OCI-M1 (cell line): ENCODE measurements around the gene GNA12.
A peak's percentile ranks its signal among the peaks of the same experiment; 100 is the strongest.

Source experiments
- DNase-seq: peaks from one replicate; lab custom pipeline; 2025; lab: John Stamatoyannopoulos, UW

Gene GNA12

GRCh38 chr7:2838451-2838850 is 5.7 kb downstream of the GNA12 start:
- DNase-seq, result no peak

- no peak for DNase-seq
Observed at GRCh38 chr7:2837496-2837895, 6.6 kb downstream of the GNA12 start.

DNA sequence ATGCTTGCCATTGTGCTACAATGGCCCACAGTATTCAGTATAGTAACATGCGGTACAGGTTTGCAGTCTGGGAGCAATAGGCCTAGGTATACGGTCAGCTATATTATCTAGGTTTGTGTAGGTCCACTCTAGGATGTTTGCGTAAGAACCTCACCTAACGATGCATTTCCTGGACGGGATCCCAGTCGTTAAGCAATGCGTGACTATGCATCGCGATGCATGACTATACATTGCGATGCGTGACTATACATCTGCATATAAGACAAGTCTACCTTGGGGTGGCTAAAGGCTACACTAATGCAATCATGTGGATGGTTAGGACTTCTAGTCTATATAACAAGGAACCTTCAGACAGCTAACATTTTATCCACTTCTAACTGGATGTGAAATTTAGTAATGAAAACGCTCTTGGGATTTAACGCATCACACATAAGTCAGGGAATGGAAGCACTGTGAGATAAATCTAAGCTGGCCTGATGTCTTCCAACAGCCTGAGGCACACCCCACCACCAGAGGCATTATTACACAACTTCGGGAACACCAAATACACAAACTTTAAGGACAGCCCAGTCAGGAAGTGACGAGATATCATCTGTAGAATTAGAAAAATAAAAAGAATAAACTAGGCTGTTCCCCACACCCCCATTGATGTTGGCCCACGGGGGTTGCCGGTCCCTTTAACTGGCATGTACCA is 9.2 kb downstream of the GNA12 start:
- no peak for DNase-seq

- no peak for DNase-seq
Observed at GRCh38 chr7:2833083-2833910, 10.8 kb downstream of the GNA12 start.

- no peak for DNase-seq
Observed at GRCh38 chr7:2832461-2832860, 11.6 kb downstream of the GNA12 start.

GRCh38 chr7:2830609-2831376 is 13.3 kb downstream of the GNA12 start:
- peak; percentile 2 for DNase-seq

DNA sequence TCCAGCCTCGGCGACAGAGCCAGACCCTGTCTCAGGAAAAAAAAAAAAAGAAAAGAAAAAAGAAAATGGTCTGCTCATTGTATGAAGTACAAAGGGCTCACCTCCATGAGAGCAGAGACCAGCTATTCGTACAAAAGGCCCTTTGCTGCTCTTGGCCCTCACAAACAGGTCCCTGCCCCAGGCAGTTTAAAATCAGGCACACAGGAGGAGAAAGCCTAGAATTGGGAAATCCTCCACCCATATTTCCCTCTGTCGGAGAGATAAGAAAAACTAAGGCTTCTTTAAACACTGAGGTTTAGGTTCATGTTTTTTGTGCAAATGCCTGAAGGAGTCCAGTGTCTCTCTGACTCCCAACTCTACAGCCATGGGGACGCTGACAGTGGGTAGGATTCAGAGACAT is 15.1 kb downstream of the GNA12 start:
- no peak for DNase-seq

DNA sequence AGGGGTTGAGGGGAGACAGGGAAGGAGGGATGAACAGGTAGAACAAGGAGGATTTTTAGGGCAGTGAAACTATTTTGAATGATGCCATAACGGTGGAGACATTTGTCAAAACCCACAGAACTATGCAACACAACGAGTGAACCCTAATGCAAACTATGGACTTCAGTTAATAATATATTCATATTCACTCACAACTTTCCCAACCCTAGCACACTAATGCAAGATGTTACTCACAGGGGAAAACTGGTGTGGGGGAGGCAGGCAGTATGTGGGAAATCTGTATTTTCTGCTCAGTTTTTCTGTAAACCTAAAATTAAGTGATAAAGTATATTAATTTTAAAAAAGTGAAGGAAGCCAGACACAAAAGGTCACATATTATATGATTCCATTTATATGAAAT is 17.3 kb downstream of the GNA12 start:
- no peak for DNase-seq

DNA sequence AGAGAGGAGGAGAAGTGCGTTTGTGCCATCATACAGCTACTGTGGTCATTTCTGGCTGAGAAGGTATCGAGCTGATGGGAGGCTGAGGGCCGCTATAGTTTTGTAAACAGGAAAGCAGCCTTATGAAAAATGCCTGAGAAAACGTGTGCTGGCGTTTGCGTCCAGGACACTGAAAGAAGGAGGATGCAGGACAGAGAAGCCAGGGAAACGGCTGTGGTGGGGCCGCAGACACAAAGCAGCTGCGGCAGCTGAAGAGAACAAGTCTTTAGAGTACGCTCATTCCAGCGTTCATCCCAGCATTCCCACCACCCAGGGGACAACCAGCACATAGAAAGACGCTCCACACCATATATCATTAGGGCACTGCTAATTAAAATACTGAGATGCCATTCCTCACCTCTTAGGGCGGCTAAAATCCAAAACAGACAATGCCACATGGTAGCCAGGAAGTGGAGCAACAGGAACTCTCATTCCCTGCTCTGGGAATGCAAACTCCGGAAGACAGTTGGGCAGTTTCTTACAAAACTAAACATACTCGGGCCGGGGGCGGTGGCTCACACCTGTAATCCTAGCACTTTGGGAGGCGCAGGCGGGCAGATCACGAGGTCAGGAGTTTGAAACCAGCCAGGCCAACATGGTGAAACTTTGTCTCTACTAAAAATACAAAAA is 18.4 kb downstream of the GNA12 start:
- no peak for DNase-seq

- DNase-seq, result no peak
Observed at GRCh38 chr7:2824678-2825461, 19.2 kb downstream of the GNA12 start.

GRCh38 chr7:2824026-2824677 is 20.0 kb downstream of the GNA12 start:
- no peak for DNase-seq

DNA sequence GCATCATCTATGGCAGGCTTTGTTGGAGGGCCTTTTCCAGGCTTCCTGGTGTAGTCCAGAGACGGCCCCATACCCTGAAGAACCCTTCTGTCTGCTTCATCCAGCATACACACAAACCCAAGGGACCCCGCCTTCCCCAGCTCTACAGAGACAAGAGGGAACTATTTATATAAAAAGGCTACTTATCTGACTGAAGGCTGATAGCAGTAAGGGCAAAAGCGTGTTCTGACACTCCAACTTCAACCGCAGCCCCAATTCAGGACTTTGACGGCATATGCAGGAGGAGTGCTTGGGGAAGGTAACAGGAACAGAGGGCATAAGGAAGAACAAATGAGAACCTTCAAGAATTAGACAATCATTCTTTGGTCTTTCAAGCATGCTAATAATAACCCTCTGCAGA is 21.0 kb downstream of the GNA12 start:
- no peak for DNase-seq

GRCh38 chr7:2821842-2822507 is 22.1 kb downstream of the GNA12 start:
- DNase-seq, result no peak

GRCh38 chr7:2821161-2821841 is 22.8 kb downstream of the GNA12 start:
- DNase-seq, result no peak

- no peak for DNase-seq
Observed at GRCh38 chr7:2820508-2820934, 23.6 kb downstream of the GNA12 start.

DNA sequence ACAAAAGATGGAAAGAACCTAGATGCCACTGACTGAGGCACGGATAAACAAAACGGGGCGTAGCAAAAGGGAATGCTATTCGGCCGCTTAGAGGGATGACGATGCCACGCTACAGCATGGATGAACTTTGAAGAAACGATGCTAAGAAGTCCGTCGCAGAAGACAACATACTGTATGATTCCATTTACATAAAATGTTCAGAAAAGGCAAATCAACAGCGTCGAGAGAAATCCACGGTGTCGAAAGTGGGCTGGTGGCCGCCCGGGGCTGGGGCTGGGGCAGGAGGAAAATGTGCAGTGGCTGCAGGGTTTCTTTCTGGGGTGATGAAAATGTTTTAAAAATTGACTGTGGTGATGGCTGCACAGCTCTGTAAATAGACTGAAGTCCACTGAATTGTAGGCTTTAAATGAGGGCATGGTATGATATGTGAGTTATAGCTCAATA is 24.1 kb downstream of the GNA12 start:
- DNase-seq, result no peak

DNA sequence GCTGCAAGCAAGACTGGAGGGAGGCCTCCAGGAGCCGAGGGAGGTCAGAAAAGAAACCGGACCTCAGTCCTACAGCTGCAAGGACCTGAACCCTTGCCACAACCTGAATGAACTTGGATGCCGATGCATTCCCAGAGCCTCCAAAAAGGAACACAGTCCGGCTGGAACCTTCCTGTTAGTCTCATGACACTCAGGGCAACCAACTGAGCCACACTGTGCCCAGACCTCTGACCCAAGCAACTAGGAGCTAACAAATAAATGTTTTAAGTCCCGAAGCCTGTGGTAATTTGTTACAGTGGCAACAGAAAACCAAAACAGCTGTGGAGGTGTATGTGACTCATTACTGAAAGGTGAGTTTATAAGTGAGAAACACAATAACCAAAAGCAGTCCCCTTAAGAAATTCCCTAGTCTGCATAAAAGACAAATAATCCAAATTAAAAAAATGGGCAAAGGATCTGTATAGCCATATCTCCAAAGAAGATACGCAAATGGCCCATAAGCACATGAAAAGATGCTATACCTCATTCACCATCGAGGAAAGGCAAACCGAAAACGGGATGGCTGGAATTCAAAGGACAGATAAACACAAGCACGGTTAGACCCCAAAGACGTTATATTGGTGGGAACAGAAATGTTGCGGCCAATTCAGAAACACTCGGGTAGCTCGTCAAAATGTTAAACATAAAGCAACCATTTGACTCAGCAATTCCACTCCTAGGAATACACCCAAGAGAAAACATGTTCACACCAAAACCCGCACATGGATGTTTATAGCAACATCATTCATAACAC is 24.8 kb downstream of the GNA12 start:
- no peak for DNase-seq

DNA sequence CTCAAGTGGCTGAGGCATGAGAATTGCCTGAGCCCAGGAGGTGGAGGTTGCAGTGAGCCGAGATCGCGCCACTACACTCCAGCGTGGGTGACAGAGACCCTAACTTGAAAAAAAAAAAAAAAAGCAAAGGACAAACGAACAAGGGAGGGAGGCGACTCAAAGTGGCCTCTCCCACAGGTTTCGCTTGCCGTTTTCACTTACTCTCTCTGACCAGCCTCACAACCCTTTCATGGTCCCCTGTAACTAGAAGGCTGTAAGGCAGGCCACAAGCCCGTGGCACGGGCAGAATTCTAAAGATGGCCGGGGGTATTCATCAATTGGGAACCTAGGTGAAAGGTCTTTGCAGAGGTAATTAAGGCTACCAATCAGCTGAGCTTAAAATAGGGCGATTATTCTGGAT is 25.5 kb downstream of the GNA12 start:
- DNase-seq, result no peak

DNA sequence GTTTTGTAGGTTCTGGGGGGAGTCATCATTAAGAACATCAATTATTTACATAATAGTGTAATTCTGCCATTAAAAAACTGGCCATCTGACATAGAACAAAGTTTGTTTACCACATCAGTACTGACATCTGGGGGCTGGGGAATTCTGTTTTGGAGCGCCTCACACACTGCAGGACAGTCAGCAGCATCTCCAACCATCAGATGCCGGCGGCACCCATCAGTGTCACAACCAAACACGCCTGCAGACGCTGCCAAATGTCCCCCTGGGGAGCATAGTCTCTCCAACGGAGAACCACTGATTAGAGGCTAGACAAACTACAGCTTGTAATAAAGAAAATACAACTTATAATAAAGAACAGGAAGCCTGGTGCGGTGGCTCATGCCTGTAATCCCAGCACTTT is 26.0 kb downstream of the GNA12 start:
- DNase-seq, result no peak
